Retinal pigment epithelial cell (primary cell): ENCODE measurements around the gene ARHGAP32.

Source experiments
- DNase-seq: peaks from one replicate; pipeline ENCODE4 v3.0.0-alpha.2; 2010; ENCODE audit warnings: low read depth
- H3K4me3 ChIP-seq: 2 replicates; pipeline ENCODE4 v1.5.1; 2011; ENCODE audit warnings: mild to moderate bottlenecking, low read length, control low read depth, moderate library complexity
- TF ChIP-seq, protein P1 (sequence below): conservative IDR thresholded peaks from 2 replicates; pipeline ENCODE4 v1.5.1; 2011; ENCODE audit warnings: low read depth, low read length, control low read depth, inconsistent platforms

The ARHGAP32 gene

DNA sequence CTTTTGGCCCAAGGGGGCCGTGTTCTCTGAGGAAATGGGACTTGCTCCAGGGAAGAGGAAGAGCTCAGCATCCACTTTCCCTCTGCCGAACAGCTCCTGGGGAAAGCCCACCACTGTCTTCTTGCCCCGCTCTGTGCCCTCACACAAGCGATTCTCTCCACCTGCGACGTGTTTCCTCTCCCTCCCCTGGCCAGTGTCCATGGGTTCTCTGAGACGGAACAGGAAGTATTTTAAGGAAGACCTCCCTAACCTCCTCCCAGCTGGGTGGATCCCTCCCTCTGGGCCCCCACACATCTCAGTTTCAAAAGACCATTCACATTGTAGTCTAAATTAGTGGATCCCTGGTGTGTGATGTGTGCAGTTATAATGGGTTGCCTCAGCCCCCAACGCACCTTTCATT is 251.0 kb downstream of the ARHGAP32 start:
- DNase-seq: no peak
- H3K4me3 ChIP-seq: no peak overlapping the region
- TF ChIP-seq, protein P1, sequence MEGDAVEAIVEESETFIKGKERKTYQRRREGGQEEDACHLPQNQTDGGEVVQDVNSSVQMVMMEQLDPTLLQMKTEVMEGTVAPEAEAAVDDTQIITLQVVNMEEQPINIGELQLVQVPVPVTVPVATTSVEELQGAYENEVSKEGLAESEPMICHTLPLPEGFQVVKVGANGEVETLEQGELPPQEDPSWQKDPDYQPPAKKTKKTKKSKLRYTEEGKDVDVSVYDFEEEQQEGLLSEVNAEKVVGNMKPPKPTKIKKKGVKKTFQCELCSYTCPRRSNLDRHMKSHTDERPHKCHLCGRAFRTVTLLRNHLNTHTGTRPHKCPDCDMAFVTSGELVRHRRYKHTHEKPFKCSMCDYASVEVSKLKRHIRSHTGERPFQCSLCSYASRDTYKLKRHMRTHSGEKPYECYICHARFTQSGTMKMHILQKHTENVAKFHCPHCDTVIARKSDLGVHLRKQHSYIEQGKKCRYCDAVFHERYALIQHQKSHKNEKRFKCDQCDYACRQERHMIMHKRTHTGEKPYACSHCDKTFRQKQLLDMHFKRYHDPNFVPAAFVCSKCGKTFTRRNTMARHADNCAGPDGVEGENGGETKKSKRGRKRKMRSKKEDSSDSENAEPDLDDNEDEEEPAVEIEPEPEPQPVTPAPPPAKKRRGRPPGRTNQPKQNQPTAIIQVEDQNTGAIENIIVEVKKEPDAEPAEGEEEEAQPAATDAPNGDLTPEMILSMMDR: no peak

DNA sequence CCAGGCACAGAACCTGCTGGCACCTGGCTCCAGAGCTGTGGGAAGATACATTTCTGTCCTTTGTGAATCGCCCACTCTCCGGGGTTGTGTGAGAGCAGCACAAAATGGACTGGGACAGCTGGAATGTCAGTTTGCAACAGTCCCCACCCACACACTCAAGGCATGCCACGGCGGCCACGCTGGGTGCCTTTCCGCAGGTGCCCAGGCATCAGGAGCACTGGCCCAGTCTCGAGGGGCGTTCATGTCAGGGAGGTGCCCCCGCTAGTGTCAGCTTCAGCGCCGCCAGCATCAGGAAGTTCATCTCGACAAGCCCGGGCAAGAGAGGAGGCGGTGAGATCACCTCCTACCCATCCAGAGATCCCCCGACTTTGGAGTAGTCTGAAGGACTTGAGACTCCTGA is 251.5 kb downstream of the ARHGAP32 start:
- TF ChIP-seq, protein P1: no peak
- no peak for DNase-seq
- no peak overlapping the region for H3K4me3 ChIP-seq

DNA sequence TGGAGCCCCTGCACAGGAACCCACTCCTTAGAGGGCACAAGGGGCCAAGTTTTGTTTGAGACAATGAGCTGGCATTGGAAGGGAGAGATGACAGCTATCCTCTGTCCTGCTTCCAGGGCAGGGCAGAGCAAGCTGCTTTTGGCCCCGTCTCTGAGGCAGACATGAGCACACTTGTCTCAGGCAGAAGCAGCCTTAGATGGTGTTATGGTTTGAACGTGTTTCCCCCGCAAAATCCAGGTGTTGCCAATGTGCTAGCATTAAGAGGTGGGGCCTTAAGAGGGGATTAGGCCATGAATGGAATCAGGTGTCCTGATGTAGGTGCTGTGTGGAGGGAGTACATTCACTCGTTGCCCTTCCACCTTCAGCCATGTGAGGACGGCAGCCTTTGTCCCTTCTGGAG is 252.0 kb downstream of the ARHGAP32 start:
- TF ChIP-seq, protein P1: no peak
- DNase-seq: no peak
- H3K4me3 ChIP-seq: no peak overlapping the region

DNA sequence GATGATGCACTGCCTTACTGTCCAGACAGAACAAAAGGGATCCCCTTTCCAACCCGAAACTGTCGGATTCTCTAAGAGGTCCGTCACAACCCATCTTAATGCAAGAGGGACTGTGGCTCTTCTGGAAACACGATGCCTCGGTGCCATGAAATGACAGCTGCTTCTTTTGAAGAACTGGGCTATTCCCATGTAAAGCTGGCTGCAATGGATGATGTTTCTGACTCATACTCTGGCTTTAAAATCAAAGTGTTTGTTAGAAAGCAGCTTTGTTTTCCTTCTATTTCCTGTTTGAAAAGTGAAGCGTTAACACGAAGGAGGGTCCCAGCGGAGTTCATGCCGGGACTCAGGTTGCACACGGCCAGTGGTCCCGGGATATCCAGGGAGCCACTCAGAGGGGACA is 252.5 kb downstream of the ARHGAP32 start:
- TF ChIP-seq, protein P1: no peak

DNA sequence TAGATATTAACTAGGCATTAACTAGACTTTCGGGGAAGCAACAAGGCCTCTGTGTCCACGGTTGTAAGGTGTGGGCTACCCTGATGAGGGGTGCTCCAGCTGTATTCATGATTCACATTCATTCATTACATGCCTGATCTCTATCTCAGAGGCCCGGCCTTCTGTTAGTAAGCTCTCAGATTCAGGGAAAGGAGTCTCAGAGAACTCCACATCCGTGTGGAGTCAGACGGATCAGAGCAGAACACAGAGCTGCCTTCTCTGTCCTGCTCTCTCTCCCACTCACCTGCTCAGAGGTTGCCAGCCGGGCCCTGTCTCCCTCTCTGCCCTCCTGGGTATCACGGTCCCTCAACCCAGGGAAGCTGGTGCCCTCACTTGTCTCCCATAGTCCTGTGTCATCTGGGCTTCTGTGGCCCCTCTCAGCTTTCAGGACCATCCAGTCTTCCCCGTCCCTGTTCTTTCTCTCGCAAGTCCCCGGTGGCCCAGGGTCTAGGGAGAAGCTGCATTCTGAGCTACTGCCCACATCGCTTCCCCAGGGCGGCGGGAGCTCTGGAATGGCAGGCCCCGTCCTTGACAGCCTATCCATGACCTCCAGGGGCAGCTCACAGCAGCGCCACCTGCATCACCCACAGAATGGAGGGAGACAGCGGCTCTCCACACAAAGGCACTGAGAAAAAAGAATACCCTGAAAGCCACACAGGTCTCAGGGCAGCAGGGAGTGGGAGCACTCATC is 253.8 kb downstream of the ARHGAP32 start:
- no peak for DNase-seq
- TF ChIP-seq, protein P1: no peak
- H3K4me3 ChIP-seq: no peak overlapping the region

More for the DNA sequence above, 252.5 kb downstream of the ARHGAP32 start:
- DNase-seq: no peak
- H3K4me3 ChIP-seq: no peak overlapping the region

DNA sequence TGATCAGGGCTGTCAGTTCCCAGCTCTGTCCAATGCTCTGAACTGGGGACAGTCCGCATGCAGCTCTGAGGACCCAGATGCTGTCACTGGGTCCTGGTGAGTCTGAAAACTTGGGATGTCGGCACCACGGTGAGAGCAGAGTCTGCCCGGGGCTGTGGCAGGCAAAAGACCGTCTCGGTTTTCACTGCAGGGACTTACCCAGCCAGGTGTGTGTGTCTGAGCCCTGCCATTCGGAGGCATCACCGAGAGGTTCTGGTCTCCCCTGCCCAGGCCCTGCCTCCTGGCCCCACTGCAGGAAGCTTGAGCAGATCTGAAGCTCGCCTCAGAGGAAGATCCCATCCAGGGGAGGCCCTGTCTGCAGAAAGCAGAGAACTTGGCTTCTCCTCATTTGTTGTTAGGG is 254.6 kb downstream of the ARHGAP32 start:
- no peak for DNase-seq
- no peak overlapping the region for H3K4me3 ChIP-seq
- TF ChIP-seq, protein P1: no peak

DNA sequence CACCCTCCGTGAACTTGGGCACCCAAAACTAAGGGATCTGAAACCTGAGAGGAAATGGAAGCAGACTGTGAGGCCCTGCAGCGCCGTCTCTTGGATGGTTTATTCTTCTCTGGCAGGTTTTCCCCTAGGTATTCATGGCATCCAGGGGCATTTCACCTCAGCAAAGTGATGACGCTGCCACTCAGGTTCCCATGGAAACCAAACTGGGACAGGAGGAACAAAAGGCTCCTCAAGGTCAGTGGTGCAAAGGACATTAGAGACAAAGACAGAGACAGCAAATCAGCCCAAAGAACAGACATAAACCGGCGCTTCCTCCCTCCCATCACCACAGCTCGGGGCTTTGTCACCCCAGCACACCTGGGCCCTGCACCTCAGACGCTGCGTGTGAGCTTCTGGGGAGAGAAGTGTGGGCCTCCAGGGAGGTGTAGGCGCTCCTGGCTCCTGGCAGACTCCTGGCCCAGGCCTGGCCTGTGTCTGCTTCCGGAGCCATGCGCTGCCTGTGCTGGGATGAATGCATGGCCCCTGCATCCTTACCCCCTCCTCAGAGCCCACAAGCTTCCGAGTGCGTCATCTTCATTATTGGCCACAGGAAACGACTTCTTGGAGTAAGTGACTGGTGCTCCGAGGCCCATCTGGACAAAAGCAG is 255.4 kb downstream of the ARHGAP32 start:
- no peak for DNase-seq
- no peak overlapping the region for H3K4me3 ChIP-seq
- TF ChIP-seq, protein P1: no peak
